ENCODE data around the gene GRM8. TPM values are rescaled to one million over a fixed set of nuclear protein-coding genes. Genes with fewer than 3 reads are reported as not detected.

Gene GRM8
- total RNA-seq, 6 donors from 2014 or later, result 0.49 to 6.5 (median 1.8) TPM; not detected in 3

GRCh38 chr7:127251465-127252376, 1.0 kb downstream of the GRM8 start:
- no peak for ATAC-seq (ENCODE audit: low FRiP score in 2 of 2)
- WGBS, 2 donors, result 1 to 2% methylated on average over 31 to 68 of the region's 81 CpGs
- TF ChIP-seq POLR2AphosphoS5 (IDR thresholded peaks at IDR 0.05) (no peak), CTCF (IDR thresholded peaks at IDR 0.05) (no peak), EP300 (IDR thresholded peaks at IDR 0.05) (no peak), POLR2A (IDR thresholded peaks at IDR 0.05) (no peak)
- Histone ChIP-seq H3K4me1 (peaks cover 18 to 30% (median 21%) of the 10 kb centered on the region in 4 donors), H3K4me3 (peak overlapping the region in 3 of 4 donors; percentile 64 to 91 (median 75)), H3K9me3 (no peaks in the 10 kb centered on the region), H3K27ac (no peak overlapping the region), H3K27me3 (peaks cover 0 to 32% (median 21%) of the 10 kb centered on the region in 4 donors), H3K36me3 (no peaks in the 10 kb centered on the region)
- DNase-seq, result peak in 1 of 2 donors; percentile 72

- H3K4me1 ChIP-seq, result peaks cover 18 to 30% (median 21%) of the 10 kb centered on the region in 4 donors
- peak overlapping the region in 3 of 4 donors; percentile 64 to 91 (median 75) for H3K4me3 ChIP-seq
- no peaks in the 10 kb centered on the region for H3K9me3 ChIP-seq
- 5 to 10% methylated on average over 21 to 23 of the region's 23 CpGs for WGBS, 2 donors
- peaks cover 0 to 32% (median 21%) of the 10 kb centered on the region in 4 donors for H3K27me3 ChIP-seq
- TF ChIP-seq CTCF (IDR thresholded peaks at IDR 0.05) (no peak), EP300 (IDR thresholded peaks at IDR 0.05) (no peak), POLR2AphosphoS5 (IDR thresholded peaks at IDR 0.05) (no peak), POLR2A (IDR thresholded peaks at IDR 0.05) (no peak)
- ATAC-seq (ENCODE audit: low FRiP score in 2 of 2) (no peak), DNase-seq (peak in 1 of 2 donors; percentile 5)
- H3K27ac ChIP-seq, result no peak overlapping the region
- H3K36me3 ChIP-seq, result no peaks in the 10 kb centered on the region
These were observed 1.7 kb downstream of the GRM8 start for GRCh38 chr7:127251036-127251464.

- TF ChIP-seq POLR2A (IDR thresholded peaks at IDR 0.05) (no peak), POLR2AphosphoS5 (IDR thresholded peaks at IDR 0.05) (no peak)
- Histone ChIP-seq H3K27me3 (peaks cover 0 to 32% (median 21%) of the 10 kb centered on the region in 4 donors), H3K27ac (no peak overlapping the region), H3K36me3 (no peaks in the 10 kb centered on the region), H3K9me3 (no peaks in the 10 kb centered on the region), H3K4me3 (peak overlapping the region in 1 of 4 donors; percentile 91), H3K4me1 (peaks cover 18 to 30% (median 21%) of the 10 kb centered on the region in 4 donors)
- WGBS, 2 donors, result 17 to 18% methylated on average over 12 of the region's 12 CpGs
- no peak for DNase-seq
- no peak for ATAC-seq (ENCODE audit: low FRiP score in 2 of 2)
These were observed 2.3 kb downstream of the GRM8 start for GRCh38 chr7:127250312-127251035.

GRCh38 chr7:127245607-127246006, 7.1 kb downstream of the GRM8 start:
- no peak for TF ChIP-seq POLR2AphosphoS5 (IDR thresholded peaks at IDR 0.05)
- TF ChIP-seq POLR2A (IDR thresholded peaks at IDR 0.05), result no peak
- no peak for TF ChIP-seq CTCF (IDR thresholded peaks at IDR 0.05)
- no peak for TF ChIP-seq EP300 (IDR thresholded peaks at IDR 0.05)
- H3K27ac ChIP-seq, result no peak overlapping the region
- no peaks in the 10 kb centered on the region for H3K36me3 ChIP-seq
- no peak overlapping the region for H3K4me3 ChIP-seq
- DNase-seq (no peak), ATAC-seq (ENCODE audit: low FRiP score in 2 of 2) (no peak)
- WGBS, 2 donors, result 38 to 52% methylated on average over 1 of the region's 1 CpG
- H3K27me3 ChIP-seq, result peaks cover 0 to 9% (median 3%) of the 10 kb centered on the region in 4 donors
- peaks cover 0 to 3% (median 0%) of the 10 kb centered on the region in 4 donors for H3K4me1 ChIP-seq
- no peaks in the 10 kb centered on the region for H3K9me3 ChIP-seq

GRCh38 chr7:127245002-127245401, 7.7 kb downstream of the GRM8 start:
- Histone ChIP-seq H3K4me3 (no peak overlapping the region), H3K27me3 (peaks cover 0 to 4% (median under 1%) of the 10 kb centered on the region in 4 donors), H3K9me3 (no peaks in the 10 kb centered on the region), H3K4me1 (no peaks in the 10 kb centered on the region), H3K27ac (no peak overlapping the region), H3K36me3 (no peaks in the 10 kb centered on the region)
- TF ChIP-seq POLR2AphosphoS5 (IDR thresholded peaks at IDR 0.05) (no peak), POLR2A (IDR thresholded peaks at IDR 0.05) (no peak), EP300 (IDR thresholded peaks at IDR 0.05) (no peak), CTCF (IDR thresholded peaks at IDR 0.05) (no peak)
- WGBS, 2 donors, result 67 to 78% methylated on average over 3 of the region's 3 CpGs
- ATAC-seq (ENCODE audit: low FRiP score in 2 of 2), result no peak
- no peak for DNase-seq

All from upper lobe of left lung (tissue), 6 donors.